NCI-H1048 (cell line): ENCODE measurements around the gene RTTN.

Experiments
- DNase-seq: peaks from one replicate; lab custom pipeline; 2025; lab: John Stamatoyannopoulos, UW

Gene RTTN

GRCh38 chr18:70024829-70025228 lies 180.7 kb downstream of the RTTN start:
- no peak for DNase-seq

GRCh38 chr18:70024093-70024492 lies 181.4 kb downstream of the RTTN start:
- no peak for DNase-seq

- no peak for DNase-seq
Observed at GRCh38 chr18:70022636-70023035, 182.9 kb downstream of the RTTN start.

- no peak for DNase-seq
Observed at GRCh38 chr18:70021498-70021897, 184.0 kb downstream of the RTTN start.

- no peak for DNase-seq
Observed at GRCh38 chr18:70021043-70021442, 184.4 kb downstream of the RTTN start.

- no peak for DNase-seq
Observed at GRCh38 chr18:70019991-70020390, 185.5 kb downstream of the RTTN start.

- no peak for DNase-seq
Observed at GRCh38 chr18:70019136-70019535, 186.4 kb downstream of the RTTN start.

- DNase-seq = no peak
Observed at GRCh38 chr18:70015127-70015526, 190.4 kb downstream of the RTTN start.

- no peak for DNase-seq
Observed at GRCh38 chr18:70005580-70005979, 199.9 kb downstream of the RTTN start.

GRCh38 chr18:70004696-70005095 lies 200.8 kb downstream of the RTTN start:
- no peak for DNase-seq

- DNase-seq = no peak
Observed at GRCh38 chr18:69999656-70000055, 205.8 kb downstream of the RTTN start.

GRCh38 chr18:69998523-69998987 lies 206.9 kb downstream of the RTTN start:
- DNase-seq = no peak

GRCh38 chr18:69996951-69997798 lies 208.3 kb downstream of the RTTN start:
- DNase-seq = no peak

GRCh38 chr18:69996417-69996816 lies 209.1 kb downstream of the RTTN start:
- no peak for DNase-seq

- no peak for DNase-seq
Observed at GRCh38 chr18:69995774-69996173, 209.7 kb downstream of the RTTN start.

GRCh38 chr18:69992776-69993175 lies 212.7 kb downstream of the RTTN start:
- no peak for DNase-seq

GRCh38 chr18:69987870-69988269 lies 217.6 kb downstream of the RTTN start:
- no peak for DNase-seq

- no peak for DNase-seq
Observed at GRCh38 chr18:69985239-69985638, 220.2 kb downstream of the RTTN start.

GRCh38 chr18:69982417-69982816 lies 223.1 kb downstream of the RTTN start:
- no peak for DNase-seq

GRCh38 chr18:69981948-69982347 lies 223.5 kb downstream of the RTTN start:
- no peak for DNase-seq

GRCh38 chr18:69980982-69981804 lies 224.3 kb downstream of the RTTN start:
- no peak for DNase-seq

GRCh38 chr18:69980509-69980908 lies 225.0 kb downstream of the RTTN start:
- DNase-seq = no peak
